GM21717 (cell line): ENCODE measurements around the gene GPR32.
"Not testable (repeated sequence)": the region's sequence is repeated elsewhere in the genome, so short reads cannot be mapped to it uniquely, and the experiment has no call there.

ENCODE experiments used
- ATAC-seq: cut with Tn5 transposase; IDR thresholded peaks from one replicate; pipeline ENCODE4 v1.9.1; 2021; ENCODE audit warnings: mild to moderate bottlenecking, moderate library complexity; ENCODE audit not compliant: unreplicated experiment

GPR32 gene

DNA sequence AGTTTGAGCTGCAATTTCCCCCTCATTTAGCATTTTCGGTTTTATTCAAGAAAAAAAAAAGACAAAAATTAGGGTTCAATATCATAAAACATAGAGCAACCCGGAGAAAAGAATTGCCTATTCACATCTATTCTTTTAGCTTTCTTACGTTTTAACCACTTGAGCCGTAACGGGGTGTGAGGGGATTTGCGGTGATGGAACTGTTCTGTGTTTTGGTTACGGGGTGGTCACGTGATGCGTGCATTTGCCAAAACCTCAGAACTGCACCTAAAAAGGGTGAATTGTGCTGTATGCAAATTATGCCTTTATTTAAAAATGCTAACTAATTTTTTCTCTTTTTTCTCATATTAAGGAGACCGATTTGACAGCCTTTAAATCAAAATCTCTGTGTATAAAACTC is 25.0 kb upstream of the GPR32 start:
- ATAC-seq: no peak

DNA sequence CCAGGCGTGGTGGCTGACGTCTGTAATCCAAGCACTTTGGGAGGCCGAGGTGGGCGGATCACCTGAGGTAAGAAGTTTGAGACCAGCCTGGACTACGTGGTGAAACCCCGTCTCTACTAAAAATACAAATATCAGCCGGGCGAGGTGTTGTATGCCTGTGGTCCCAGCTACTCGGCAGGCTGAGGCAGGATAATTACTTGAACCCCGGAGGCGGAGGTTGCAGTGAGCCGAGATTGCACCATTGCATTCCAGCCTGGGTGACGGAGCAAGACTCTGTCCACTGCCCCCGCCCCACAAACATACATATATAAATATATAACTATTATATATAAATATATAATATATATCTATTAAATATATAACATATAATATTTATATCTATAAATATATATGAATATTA is 23.1 kb upstream of the GPR32 start:
- not testable (repeated sequence) for ATAC-seq

DNA sequence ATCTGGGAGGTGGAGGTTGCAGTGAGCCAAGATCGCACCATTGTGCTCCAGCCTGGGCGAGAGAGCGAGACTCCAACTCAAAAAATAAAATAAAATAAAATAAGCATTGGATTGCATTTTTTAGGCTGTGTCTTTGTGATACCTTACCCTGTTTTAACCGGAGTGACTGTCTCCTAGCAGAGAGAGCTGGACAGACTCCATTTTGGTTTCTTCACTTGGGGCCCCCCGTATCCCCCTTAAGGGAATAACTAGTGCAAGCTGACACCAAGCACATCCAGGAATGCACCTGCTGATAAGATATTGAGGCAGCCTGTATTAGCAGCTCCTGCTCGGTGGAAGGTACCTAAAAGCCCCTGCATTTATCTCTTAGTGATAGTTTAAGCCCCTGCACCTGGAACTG is 20.8 kb upstream of the GPR32 start:
- ATAC-seq: no peak

DNA sequence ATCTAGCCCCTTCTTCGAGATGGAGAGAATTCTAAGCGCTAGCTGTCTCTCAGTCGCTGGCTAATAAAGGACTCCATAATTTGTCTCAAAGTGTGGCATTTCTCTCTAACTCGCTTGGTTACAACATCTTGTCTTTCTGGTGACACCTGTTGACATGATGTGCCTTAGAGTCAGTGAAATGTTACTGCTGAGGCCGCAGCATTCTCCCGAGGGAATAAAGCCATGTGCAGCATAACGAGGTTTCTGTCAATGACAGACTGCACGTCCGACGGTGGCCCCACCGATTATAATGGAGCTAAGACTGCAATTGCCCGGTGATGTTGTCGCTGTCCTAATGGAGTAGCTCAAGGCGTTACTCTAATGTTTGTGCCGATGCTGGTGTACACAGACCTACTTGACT is 20.3 kb upstream of the GPR32 start:
- no peak for ATAC-seq

DNA sequence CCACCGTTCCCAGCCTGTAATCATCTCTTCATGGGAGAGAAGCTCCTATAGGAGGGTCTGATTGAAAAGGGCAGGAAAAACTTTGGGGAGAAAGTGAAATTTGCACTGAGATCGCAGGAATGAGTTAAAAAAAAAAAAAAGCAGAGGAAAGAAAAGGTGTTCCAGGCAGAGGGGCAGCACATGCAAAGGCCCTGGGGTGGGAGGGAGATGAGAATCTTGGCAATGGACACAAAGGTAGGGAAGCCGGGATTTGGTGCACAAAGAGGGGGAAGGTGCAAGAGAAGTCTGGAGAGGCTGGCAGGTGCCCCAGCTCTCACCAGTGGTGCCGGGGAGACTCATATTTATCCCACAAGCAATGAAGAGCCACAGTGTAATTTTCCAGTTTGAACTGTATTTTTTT is 16.4 kb upstream of the GPR32 start:
- ATAC-seq: no peak

DNA sequence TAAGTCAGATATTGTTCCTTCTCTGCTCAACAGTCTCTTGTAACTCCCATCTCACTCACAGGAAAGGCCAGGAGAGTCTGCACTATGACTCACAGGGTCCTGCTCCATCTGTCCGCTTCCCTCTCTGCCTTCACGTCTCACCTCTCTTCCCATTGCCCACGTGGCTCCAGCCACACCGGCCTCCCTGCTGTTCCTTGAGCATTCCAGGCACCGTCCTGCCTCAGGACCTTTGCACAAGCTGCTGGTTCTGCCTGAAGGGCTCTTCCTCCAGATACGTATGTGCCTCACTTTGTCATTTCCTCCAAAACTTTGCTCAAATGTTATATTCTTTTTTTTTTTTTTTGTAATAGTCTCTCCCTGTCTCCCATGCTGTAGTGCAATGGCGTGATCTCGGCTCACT is 14.0 kb upstream of the GPR32 start:
- not testable (repeated sequence) for ATAC-seq

DNA sequence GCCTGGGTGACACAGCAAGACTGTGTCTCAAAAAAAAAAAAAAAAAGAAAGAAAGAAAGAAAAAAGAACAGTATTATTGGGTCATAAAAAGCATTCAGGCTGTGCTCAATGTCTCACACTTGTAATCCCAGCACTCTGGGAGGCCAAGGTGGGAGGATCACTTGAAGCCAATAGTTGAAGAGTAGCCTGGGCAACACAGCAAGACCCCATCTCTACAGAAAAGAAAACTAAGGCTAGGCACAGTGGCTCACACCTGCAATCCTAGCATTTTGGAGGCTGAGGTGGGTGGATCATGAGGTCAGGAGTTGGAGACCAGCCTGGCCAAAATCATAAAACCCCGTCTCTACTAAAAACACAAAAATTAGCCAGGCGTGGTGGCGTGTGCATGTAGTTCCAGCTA is 12.6 kb upstream of the GPR32 start:
- ATAC-seq: not testable (repeated sequence)

DNA sequence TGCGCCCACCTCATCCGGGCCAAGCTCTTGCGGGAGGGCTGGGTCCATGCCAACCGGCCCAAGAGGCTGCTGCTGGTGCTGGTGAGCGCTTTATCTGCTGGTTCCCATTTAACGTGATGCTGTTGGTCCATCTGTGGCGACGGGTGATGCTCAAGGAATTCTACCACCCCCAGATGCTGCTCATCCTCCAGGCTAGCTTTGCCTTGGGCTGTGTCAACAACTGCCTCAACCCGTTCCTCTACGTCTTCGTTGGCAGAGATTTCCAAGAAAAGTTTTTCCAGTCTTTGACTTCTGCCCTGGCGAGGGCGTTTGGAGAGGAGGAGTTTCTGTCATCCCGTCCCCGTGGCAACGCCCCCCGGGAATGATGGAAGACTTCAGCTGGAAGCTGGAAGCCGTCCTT is 11.2 kb upstream of the GPR32 start:
- not testable (repeated sequence) for ATAC-seq

DNA sequence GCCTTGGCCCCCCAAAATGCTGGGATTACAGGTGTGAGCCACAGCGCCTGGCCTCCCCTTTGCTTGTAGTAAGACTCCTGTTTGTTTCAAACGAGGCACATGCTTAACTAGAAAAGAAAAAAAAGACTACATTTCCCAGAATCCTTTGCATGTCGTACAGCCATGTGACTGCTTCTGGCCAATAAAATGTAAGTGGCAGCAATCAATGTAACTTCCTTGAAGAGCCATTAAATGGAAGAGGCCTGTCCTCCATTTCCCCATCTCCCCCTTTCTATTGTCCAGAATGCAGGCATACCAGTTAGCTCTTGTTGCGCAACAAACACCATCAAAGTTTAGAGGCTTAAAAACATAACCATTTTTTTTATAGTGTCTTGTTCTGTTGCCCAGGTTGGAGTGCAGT is 10.4 kb upstream of the GPR32 start:
- ATAC-seq: no peak

DNA sequence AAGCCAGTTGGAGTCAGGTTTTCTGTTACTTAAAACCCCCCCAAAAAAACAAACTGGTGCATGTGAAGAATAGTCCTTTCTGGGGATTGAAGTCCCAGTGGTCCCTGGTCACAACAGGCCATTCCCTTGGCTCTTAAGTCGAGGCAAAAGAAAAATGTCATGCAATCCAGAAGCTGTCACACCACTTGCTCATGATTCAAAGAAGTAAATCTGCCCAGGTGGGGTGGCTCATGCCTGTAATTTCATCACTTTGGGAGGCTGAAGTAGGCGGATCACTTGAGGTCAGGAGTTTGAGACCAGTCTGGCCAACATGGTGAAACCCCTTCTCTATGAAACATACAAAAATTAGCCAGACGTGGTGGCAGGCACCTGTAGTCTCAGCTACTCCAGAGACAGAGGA is 8.8 kb upstream of the GPR32 start:
- ATAC-seq: not testable (repeated sequence)

DNA sequence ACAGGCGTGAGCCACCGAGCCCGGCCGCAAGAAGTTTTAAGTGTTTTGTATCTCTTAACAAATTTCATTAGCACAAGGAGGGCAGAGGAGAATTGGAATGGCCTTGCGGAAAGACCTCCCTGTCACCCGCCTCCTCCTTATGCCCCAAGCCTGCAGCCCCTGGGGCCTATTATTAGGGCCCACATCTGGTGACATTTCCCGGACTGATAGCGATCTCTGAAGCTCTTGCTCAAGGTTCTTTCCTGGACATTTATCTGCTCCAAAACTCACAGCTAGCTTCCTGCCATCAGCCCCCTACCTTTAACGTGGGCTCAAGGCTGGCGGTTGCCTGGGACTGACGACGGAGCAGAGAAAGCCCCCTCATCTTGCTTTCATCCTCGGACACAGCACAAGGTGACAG is 6.7 kb upstream of the GPR32 start:
- ATAC-seq: not testable (repeated sequence)

DNA sequence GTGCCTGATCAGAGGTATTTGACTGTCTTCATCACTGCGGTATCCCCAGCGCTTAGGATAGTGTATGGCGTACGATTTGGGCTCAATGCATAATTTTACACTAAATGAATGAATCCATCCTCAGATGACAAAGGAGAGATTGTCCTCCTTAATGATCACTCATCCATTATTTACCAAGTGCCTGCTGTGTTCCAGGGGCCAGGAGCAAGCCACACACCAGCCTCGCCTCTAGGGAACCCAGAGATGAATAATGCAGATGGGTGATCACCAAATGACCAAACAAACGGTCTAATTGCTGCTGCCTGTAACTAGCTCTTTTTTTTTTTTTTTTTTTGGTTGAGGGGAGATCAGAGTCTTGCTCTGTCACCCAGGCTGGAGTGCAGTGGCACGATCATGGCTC is 5.9 kb upstream of the GPR32 start:
- no peak for ATAC-seq

DNA sequence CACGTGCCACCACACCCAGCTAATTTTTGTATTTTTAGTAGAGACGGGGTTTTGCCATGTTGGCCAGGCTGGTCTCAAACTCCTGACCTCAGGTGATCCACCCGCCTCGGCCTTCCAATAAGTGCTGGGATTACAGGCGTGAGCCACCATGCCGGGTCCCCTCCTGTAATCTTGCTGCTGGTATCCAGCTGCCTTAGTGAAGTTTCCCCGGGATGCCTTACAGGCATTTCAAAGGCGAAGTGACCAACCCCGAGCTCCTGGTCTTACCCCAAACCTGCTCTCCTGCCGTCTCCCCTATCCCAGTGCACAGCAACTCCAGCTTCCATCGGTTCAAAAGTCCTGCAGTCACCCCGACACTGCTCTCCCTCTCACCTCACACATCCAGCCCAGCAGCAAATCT is 3.5 kb upstream of the GPR32 start:
- not testable (repeated sequence) for ATAC-seq

DNA sequence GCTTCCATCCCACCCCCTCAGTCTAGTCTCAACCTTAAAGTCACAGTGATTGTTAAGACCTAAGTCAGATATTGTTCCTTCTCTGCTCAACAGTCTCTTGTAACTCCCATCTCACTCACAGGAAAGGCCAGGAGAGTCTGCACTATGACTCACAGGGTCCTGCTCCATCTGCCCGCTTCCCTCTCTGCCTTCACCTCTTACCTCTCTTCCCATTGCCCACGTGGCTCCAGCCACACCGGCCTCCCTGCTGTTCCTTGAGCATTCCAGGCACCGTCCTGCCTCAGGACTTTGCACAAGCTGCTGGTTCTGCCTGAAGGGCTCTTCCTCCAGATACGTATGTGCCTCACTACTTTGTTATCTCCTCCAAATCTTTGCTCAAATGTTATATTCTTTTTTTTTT is 3.0 kb upstream of the GPR32 start:
- ATAC-seq: not testable (repeated sequence)

DNA sequence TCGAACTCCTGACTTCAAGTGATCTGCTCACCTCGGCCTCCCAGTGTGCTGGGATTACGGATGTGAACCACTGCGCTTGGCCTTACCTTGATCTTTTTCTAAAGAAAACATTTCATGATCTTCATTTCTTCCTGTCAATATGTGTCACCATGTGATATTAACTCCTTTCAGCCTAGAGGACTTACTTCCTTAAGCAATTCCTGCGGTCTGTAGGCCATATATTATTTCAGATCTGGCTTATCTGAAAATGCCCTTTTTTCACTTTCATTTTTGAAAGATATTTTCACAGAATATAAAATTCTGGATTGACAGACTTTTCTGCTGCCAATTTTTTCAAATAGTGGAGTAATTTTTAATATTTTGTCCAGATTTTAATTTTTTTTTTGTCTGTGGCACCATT is 2.0 kb upstream of the GPR32 start:
- no peak for ATAC-seq

DNA sequence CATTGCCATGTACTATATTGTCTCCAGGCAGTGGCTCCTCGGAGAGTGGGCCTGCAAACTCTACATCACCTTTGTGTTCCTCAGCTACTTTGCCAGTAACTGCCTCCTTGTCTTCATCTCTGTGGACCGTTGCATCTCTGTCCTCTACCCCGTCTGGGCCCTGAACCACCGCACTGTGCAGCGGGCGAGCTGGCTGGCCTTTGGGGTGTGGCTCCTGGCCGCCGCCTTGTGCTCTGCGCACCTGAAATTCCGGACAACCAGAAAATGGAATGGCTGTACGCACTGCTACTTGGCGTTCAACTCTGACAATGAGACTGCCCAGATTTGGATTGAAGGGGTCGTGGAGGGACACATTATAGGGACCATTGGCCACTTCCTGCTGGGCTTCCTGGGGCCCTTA is 624 bp downstream of the GPR32 start:
- ATAC-seq: no peak

DNA sequence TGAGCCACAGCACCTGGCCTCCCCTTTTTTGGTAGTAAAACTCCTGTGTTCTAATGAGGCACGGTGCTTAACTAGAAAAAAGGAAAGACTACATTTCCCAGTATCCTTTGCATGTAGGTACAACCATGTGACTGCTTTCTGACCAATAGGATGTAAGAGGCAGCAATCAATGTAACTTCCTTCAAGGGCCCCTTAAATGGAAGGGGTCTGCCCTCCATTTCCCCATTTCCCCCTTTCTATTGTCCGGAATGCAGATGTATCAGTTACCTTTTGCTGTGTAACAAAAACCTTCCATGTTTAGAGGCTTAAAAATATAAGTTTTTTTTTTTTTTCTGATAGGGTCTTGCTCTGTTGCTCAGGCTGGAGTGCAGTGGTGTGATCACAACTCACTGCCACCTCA is 2.2 kb downstream of the GPR32 start:
- no peak for ATAC-seq

DNA sequence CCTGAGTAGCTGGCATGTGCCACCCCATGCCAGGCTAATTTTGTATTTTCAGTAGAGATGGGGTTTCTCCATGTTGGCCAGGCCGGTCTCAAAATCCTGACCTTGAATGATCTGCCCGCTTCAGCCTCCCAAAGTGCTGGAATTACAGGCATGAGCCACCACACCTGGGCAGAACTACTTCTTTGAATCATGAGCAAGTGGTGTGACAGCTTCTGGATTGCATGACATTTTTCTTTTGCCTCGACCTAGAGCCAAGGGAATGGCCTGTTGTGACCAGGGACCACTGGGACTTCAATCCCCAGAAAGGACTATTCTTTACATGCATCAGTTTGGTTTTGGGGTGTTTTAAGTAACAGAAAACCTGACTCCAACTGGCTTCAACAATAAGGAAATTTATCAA is 2.6 kb downstream of the GPR32 start:
- not testable (repeated sequence) for ATAC-seq

DNA sequence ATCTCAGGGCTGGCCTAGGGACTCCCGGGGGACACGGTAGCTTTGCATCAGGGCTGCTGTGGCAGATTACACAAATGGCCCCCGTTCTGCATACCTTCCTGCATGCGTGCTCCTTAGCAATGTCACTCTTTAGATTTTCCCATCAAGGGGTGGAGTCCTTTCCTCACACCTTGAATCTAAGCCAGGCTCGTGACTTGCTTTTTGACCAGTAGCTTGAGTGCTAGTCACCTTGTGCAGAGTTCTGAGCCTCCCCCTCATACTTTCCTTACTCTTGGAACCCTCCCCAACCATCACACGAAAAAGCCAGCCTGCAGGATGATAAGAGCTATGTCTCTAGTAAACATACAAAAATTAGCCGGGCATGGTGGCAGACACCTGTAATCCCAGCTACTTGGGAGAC is 3.2 kb downstream of the GPR32 start:
- not testable (repeated sequence) for ATAC-seq

DNA sequence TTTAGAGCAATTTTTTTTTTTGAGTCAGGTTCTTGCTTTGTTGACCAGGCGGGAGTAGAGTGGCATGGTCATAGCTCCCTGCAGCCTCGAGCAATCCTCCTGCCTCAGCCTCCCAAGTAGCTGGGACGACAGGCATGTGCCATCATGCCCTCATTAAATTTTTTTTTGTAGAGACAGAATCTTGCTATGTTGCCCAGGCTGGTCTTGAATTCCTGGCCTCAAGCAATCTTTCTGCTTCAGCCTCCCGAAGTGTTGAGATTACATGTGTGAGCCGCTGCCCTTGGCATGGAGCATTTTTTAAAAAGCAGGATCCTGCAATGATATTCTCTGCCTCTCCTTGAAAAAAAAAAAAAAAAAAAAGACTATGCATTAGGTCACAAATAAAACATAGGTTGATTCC is 5.9 kb downstream of the GPR32 start:
- ATAC-seq: no peak

DNA sequence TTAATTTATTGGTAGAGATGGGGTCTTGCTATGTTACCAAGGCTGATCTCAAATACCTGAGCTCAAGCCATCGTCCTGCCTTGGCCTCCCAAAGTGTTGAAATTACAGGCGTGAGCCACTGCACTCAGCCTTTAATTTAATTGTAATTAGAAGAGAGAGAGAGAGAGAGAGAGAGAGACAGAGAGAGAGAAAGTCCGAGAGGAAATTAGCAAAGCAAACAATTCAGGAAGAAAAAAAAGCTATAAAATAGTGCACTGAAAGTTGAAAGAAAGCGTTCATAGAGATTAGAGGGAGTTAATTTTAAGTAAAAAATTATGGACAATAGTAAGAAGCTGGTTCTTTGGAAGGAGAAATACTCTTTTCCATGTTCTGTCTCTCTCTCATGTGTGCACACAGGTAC is 7.0 kb downstream of the GPR32 start:
- ATAC-seq: no peak

DNA sequence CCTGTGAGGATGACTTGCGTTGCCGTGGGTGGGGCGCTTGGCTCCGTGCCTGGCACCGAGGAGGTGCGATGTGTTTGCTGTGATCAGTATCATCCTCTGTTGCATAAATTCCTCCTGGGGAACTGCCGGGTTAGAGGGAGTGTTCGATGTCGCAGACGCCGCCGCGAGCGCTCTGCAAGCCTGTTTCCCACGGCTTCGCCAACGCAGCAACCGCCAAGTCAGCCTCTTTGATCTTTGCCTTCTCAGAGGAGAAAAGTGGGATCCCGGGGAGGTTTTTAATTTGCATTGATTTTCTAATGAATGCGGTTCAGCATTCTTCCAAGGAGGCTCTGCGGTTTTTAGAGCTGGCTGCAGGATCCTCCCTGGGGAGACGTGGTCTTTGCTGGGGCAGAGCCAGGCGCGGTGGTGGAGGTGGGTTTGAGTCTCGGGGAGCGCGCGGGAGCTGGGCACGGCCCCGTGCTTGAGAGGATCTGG is 7.6 kb downstream of the GPR32 start:
- ATAC-seq: no peak

DNA sequence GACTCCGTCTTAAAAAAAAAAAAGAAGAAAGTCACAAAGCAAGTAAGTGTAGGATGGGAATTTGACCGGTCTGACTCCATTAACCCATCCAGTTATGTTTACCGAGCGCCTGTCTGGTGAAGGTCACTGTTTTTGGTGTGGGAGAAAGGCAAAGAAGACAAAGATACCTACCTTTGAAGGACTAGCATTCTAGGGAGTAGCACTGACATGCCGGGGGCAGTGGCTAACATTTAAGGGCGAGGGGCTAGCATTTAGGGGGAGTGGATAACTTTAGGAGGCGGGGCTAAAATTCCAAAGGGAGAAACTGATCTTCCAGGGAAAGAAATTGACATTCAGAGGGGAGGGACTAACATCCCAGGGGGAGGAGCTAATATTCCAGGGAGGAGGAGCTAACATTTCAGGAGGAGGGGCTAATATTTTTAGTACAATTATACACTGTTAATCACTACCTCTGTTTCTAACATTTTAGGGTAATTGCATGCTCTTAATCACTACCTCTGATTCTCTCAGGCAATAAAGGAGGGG is 8.7 kb downstream of the GPR32 start:
- ATAC-seq: no peak
